HG02571 (cell line): ENCODE measurements around the gene TRERF1.
"Not testable (repeated sequence)": the region's sequence is repeated elsewhere in the genome, so short reads cannot be mapped to it uniquely, and the experiment has no call there.

Experiments
- ATAC-seq: cut with Tn5 transposase; IDR thresholded peaks from one replicate; pipeline ENCODE4 v1.9.1; 2021; ENCODE audit warnings: mild to moderate bottlenecking, moderate library complexity; ENCODE audit not compliant: unreplicated experiment

TRERF1 gene

DNA sequence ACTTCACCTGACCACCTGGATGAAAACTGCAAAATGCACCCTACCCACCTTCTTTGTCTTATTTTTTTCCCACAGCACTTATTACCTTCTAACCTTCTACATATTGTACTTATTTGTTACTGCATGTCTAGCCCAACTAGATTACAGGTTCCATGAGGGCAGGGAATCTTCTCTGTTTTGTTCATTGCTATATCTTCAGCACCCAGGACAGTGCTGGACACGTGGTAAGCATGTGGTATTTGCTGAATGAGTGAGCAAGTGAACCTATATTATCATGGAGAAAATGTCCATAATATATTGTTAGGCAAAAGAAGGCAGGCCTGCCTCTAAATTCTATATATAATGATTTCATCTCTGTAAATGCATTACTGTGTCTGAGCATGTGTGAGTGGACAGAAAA lies 107.0 kb downstream of the TRERF1 start:
- no peak for ATAC-seq

- ATAC-seq: no peak
These were observed 109.8 kb downstream of the TRERF1 start for GRCh38 chr6:42341771-42342553.

- no peak for ATAC-seq
These were observed 110.5 kb downstream of the TRERF1 start for GRCh38 chr6:42341221-42341620.

- no peak for ATAC-seq
These were observed 111.2 kb downstream of the TRERF1 start for GRCh38 chr6:42340511-42340910.

DNA sequence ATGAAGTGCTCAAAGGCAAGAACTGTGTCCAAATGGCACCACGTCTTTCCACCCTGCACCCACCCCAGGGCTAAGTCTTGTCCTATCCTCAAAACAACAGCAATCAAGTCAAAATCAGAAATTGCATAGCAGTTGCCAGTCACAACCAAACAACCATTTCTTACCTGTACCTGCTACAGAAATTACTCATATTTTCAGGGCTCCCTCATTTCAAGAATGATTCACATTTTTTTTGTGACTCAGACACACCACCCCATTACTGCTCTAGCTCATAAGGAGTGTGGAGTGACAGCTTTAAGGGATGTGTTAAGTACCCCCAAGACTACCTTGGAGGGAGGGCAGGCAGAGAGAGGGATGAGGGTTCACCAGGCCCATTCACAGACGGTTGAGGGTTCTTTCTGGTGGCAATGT lies 111.7 kb downstream of the TRERF1 start:
- ATAC-seq: no peak

- no peak for ATAC-seq
These were observed 112.9 kb downstream of the TRERF1 start for GRCh38 chr6:42338744-42339222.

GRCh38 chr6:42337985-42338743 lies 113.6 kb downstream of the TRERF1 start:
- ATAC-seq: no peak

- no peak for ATAC-seq
These were observed 115.3 kb downstream of the TRERF1 start for GRCh38 chr6:42336431-42336830.

DNA sequence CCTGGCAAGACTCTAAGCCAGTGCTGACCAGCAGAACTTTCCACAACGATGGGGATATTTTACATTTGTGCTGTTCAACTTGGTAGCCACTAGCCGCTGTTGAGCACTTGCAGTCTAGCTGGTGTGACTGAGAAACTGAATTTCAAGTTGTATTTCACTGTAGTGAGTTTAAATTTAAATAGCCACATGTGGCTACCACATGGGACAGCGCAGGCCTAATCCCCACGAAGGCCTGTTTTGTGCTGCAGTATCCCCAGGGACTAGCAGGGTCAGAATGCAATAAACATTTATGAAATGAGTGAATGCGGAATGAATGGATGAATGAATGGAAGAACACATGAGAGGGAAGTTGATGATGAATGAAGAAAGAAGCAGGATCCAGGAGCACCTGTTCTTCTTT lies 115.8 kb downstream of the TRERF1 start:
- no peak for ATAC-seq

GRCh38 chr6:42334870-42335269 lies 116.9 kb downstream of the TRERF1 start:
- ATAC-seq: no peak

- no peak for ATAC-seq
These were observed 118.1 kb downstream of the TRERF1 start for GRCh38 chr6:42333612-42334011.

DNA sequence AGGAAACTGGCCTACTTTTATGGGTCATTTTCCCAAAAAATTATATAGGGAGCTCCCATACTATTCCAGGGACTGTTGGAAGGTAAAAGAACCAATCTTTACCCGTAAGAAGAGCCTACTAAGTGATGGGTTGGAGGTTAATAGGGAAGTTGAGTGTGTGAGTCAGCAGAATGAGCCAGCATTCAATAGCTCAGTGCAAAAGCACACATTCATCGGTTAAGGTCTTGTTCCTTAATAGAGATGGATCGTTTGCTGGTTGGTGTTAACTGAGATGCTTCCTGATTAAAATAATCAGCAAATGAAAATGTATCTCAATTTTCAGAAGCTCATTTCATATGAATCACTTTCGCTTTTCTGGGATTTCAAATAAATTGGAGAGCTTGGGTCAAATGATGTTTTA lies 118.8 kb downstream of the TRERF1 start:
- no peak for ATAC-seq

DNA sequence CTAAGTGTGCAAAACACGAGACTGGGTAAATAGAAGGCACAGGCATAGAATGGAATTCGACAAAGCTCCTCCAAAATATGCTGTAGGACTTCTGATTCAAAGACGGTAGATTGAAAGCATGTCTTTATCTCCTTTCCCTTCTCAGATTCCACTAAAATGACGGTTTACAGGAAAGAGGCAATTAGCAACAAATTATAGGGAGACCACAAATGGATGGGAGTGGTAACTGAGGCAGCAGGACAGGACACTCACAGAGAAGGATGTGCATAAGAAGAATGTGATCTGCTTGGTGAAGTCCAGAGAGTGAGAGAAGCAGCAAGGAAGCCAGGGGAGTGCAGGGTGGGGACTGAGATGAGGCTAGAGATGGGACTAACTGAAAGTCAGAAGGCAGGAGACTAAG lies 120.7 kb downstream of the TRERF1 start:
- ATAC-seq: no peak

DNA sequence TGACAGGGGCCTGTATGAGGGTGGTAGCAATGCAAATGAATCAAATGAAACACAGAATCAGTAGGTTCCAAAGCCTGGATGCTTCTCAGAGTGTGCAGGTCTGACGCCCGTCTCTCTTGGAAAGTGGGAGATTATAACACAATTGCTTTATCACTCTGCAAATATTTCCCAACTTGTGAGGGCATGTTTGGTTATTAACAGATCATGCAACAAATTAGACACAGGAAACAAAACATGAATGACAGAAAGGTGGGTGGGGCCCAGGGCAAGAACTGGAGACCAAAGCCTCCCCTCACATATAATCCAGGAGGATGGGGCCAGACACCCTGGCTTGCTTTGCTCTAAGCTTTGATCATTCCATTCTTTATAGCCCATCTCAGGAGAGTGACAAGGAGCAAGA lies 125.5 kb downstream of the TRERF1 start:
- ATAC-seq: no peak

- ATAC-seq: not testable (repeated sequence)
These were observed 126.9 kb downstream of the TRERF1 start for GRCh38 chr6:42324656-42325324.

GRCh38 chr6:42322676-42323075 lies 129.1 kb downstream of the TRERF1 start:
- ATAC-seq: no peak

- ATAC-seq: no peak
These were observed 129.8 kb downstream of the TRERF1 start for GRCh38 chr6:42321976-42322375.

- no peak for ATAC-seq
These were observed 131.0 kb downstream of the TRERF1 start for GRCh38 chr6:42320762-42321161.

DNA sequence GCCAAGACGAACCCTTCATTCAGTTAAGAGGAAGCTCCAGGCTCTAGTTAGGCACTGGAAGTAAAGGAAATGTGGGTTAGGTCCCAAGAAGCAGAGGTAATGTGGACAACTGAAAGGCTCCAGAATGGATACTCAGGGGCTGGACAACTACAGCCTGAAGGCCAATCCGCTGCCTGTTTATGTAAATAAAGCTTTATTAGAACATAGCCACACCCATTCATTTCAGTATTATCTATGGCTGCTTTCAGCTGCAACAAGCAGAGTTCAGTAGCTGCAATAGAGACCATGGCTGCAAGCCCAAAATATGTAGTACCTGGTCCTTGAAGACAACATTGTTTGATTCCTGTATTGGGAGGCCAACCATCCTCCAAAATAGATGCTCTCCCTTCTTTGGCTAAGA lies 133.2 kb downstream of the TRERF1 start:
- no peak for ATAC-seq

DNA sequence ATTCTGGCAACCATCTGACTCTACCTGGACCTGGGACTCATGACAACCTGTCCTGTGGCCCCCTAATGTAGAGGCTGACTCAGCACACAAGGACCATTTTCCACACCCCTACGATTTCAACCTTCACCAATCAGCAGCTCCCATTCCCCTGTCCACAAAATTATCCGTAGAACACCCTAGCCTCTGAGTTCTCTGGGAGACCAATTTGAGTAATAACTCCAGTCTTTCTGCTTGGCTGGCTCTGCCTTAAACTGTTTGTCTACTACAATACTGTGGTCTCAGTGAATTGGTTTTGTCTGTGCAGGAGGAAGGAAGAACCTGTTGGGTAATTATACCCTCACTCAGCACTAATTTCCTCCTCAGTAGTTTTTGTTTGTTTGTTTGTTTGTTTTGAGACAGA lies 134.7 kb downstream of the TRERF1 start:
- ATAC-seq: no peak
